Measurements from ENCODE around the gene VWA5B1. TPM values are rescaled to one million over a fixed set of nuclear protein-coding genes. Genes with fewer than 3 reads are reported as not detected.

VWA5B1 gene
- total RNA-seq, 1 donor from 2014 or later, result 0.44 TPM

DNA sequence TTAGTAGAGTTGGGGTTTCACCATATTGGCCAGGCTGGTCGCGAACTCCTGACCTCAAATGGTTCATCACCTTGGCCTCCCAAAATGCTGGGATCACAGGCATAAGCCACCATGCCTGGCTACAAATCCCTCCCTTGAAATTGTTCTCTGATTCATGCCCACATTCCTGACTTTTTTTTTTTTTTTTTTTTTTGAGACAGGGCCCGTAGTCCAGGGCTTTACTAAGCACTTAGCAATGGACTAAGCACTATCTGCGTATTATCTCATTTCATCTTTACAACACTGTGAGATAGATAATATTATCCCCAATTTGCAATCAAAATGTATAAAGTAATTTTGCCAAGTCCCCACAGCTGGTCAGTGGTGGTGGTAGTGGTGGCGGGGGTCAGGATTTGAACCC lies 58.9 kb downstream of the VWA5B1 start:
- TF ChIP-seq, protein P1, sequence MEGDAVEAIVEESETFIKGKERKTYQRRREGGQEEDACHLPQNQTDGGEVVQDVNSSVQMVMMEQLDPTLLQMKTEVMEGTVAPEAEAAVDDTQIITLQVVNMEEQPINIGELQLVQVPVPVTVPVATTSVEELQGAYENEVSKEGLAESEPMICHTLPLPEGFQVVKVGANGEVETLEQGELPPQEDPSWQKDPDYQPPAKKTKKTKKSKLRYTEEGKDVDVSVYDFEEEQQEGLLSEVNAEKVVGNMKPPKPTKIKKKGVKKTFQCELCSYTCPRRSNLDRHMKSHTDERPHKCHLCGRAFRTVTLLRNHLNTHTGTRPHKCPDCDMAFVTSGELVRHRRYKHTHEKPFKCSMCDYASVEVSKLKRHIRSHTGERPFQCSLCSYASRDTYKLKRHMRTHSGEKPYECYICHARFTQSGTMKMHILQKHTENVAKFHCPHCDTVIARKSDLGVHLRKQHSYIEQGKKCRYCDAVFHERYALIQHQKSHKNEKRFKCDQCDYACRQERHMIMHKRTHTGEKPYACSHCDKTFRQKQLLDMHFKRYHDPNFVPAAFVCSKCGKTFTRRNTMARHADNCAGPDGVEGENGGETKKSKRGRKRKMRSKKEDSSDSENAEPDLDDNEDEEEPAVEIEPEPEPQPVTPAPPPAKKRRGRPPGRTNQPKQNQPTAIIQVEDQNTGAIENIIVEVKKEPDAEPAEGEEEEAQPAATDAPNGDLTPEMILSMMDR (conservative IDR thresholded peaks at IDR 0.05), result no peak
- no peak overlapping the region for H3K4me3 Mint-ChIP-seq
- no peaks in the 10 kb centered on the region for H3K4me1 Mint-ChIP-seq
- H3K27me3 Mint-ChIP-seq (ENCODE audit: low read depth), result peaks cover 3% of the 10 kb centered on the region
- H3K27ac Mint-ChIP-seq (ENCODE audit: unreplicated experiment), result no peak overlapping the region
- no peak for DNase-seq (ENCODE audit: low read depth, low spot score)
- no peaks in the 10 kb centered on the region for H3K36me3 Mint-ChIP-seq (ENCODE audit: low read depth)
- H3K9me3 Mint-ChIP-seq, result peaks cover 3% of the 10 kb centered on the region

DNA sequence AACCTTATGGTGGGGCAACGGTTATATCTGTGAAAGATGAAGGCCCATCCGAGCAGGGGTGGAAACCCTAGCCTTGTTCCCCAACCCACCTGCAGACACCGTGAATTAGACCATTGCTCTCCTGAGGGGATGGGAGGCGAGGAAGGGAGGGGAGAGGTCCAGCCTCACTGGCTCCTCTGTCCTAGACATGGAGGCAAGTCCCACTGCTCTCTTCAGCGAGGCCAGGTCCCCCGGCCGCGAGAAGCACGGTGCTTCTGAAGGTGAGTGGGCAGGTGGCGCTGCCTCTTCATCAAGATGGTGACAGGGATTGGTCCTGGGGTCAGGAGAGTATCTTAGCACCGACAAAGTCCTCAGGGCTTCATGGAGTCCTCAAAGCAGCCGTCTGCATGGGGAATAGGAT lies 59.3 kb downstream of the VWA5B1 start:
- H3K4me1 Mint-ChIP-seq, result no peaks in the 10 kb centered on the region
- no peak overlapping the region for H3K4me3 Mint-ChIP-seq
- no peaks in the 10 kb centered on the region for H3K27me3 Mint-ChIP-seq (ENCODE audit: low read depth)
- no peak overlapping the region for H3K27ac Mint-ChIP-seq (ENCODE audit: unreplicated experiment)
- no peaks in the 10 kb centered on the region for H3K36me3 Mint-ChIP-seq (ENCODE audit: low read depth)
- TF ChIP-seq, protein P1 (conservative IDR thresholded peaks at IDR 0.05), result no peak
- DNase-seq (ENCODE audit: low read depth, low spot score), result no peak
- peaks cover 3% of the 10 kb centered on the region for H3K9me3 Mint-ChIP-seq

DNA sequence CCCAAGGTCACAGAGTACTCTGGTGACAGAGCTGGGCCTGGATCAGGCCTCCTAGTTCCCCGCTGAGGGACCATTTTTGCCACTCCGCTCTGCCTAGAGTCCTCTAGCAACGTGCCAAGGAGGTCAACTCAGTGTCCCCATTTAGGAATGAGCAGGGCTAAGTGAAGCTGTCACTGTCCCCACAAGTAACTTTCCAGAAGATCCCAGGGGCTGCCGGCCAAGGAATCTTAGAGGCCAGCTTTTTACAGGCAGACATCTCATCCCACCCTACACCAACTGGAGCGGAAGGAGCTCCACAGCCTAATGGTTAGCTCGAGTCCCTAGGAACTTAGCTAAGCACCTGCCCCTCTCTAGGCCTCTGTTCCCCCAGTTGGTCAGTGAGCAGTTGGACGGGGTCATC lies 59.7 kb downstream of the VWA5B1 start:
- Mint-ChIP-seq H3K9me3 (peaks cover 3% of the 10 kb centered on the region), H3K4me1 (no peaks in the 10 kb centered on the region), H3K36me3 (ENCODE audit: low read depth) (no peaks in the 10 kb centered on the region), H3K27me3 (ENCODE audit: low read depth) (no peaks in the 10 kb centered on the region), H3K27ac (ENCODE audit: unreplicated experiment) (no peak overlapping the region), H3K4me3 (no peak overlapping the region)
- TF ChIP-seq, protein P1 (conservative IDR thresholded peaks at IDR 0.05), result no peak
- DNase-seq (ENCODE audit: low read depth, low spot score), result no peak

DNA sequence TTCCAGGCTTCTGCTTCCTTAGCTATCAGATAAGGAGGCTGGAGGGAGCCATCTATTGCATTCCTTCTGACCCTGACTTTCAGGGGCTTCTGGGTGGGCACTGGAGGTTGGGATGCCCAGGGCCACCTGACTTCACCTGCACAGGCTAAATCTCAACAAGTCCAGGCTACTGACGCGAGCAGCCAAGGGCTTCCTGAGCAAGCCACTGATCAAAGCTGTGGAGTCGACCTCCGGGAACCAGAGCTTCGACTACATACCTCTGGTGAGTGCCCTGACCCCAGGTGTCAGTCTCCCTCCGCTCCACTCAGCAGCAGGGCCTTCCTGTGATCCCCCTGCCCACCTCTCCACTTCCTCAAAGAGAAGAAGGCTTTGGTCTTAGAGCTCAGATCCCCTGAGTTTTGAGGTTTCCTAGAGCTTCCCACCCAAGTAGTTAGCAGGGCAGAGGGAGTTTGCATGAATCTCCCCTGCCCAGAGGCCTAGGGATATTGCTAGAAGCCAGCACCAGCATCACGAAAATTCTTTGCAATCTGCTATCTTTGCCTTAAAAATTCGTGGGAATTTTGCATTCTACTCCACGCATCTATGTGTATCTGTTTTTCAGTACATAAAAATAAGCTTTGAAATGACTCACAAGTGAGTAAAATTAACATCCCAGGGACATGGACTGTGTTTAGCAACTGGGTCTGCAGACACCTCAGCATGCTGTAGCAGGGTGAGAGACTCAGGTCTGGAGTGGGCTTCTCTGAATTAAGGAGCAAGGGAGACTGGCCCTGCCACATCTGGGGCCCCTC lies 61.4 kb downstream of the VWA5B1 start:
- Mint-ChIP-seq H3K4me3 (no peak overlapping the region), H3K27me3 (ENCODE audit: low read depth) (peaks cover 5% of the 10 kb centered on the region), H3K9me3 (no peaks in the 10 kb centered on the region), H3K4me1 (no peaks in the 10 kb centered on the region), H3K27ac (ENCODE audit: unreplicated experiment) (no peak overlapping the region), H3K36me3 (ENCODE audit: low read depth) (no peaks in the 10 kb centered on the region)
- DNase-seq (ENCODE audit: low read depth, low spot score), result no peak
- TF ChIP-seq, protein P1 (conservative IDR thresholded peaks at IDR 0.05), result no peak

DNA sequence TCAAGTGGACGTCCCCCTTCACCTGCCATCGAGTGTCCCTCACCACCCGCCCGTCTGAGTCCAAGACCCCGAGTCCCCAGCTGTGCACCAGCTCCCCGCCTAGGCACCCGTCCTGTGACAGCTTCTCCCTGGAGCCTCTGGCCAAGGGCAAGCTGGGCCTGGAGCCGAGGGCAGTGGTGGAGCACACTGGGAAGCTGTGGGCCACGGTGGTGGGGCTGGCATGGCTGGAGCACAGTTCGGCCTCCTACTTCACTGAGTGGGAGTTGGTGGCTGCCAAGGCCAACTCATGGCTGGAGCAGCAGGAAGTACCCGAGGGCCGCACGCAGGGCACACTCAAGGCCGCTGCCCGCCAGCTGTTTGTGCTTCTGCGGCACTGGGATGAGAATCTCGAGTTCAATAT lies 63.2 kb downstream of the VWA5B1 start:
- Mint-ChIP-seq H3K4me1 (no peaks in the 10 kb centered on the region), H3K27me3 (ENCODE audit: low read depth) (peaks cover 13% of the 10 kb centered on the region), H3K9me3 (no peaks in the 10 kb centered on the region), H3K36me3 (ENCODE audit: low read depth) (no peaks in the 10 kb centered on the region), H3K4me3 (no peak overlapping the region), H3K27ac (ENCODE audit: unreplicated experiment) (no peak overlapping the region)
- DNase-seq (ENCODE audit: low read depth, low spot score), result no peak
- TF ChIP-seq, protein P1 (conservative IDR thresholded peaks at IDR 0.05), result no peak

Measured in neural crest cell (in vitro differentiated cells).